A673 (cell line): ENCODE data around the gene SLC25A13.

Experiments used
- EZH2 ChIP-seq: fragments of 200-600 bp; sonication (generic); IDR thresholded peaks from 2 replicates; pipeline ENCODE4 v1.6.1; 2017; ENCODE audit warnings: borderline replicate concordance, low read depth, mild to moderate bottlenecking, mixed read lengths, antibody characterized with exemption, low read length; ENCODE audit not compliant: poor library complexity, severe bottlenecking
- TF ChIP-seq, protein P1 (sequence below): fragments of 300-800, 200-600 bp; sonication (generic); conservative IDR thresholded peaks from 2 replicates; pipeline ENCODE4 v1.5.1; 2017; ENCODE audit warnings: low read depth, mild to moderate bottlenecking, antibody characterized with exemption, low read length, moderate library complexity, mixed read lengths

- TF ChIP-seq, protein P1, sequence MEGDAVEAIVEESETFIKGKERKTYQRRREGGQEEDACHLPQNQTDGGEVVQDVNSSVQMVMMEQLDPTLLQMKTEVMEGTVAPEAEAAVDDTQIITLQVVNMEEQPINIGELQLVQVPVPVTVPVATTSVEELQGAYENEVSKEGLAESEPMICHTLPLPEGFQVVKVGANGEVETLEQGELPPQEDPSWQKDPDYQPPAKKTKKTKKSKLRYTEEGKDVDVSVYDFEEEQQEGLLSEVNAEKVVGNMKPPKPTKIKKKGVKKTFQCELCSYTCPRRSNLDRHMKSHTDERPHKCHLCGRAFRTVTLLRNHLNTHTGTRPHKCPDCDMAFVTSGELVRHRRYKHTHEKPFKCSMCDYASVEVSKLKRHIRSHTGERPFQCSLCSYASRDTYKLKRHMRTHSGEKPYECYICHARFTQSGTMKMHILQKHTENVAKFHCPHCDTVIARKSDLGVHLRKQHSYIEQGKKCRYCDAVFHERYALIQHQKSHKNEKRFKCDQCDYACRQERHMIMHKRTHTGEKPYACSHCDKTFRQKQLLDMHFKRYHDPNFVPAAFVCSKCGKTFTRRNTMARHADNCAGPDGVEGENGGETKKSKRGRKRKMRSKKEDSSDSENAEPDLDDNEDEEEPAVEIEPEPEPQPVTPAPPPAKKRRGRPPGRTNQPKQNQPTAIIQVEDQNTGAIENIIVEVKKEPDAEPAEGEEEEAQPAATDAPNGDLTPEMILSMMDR: no peak
- TF ChIP-seq EZH2: no peak
Measured at GRCh38 chr7:96118449-96119001, 203.4 kb downstream of the SLC25A13 start.
